Left ventricle myocardium superior (tissue), 1 donor: Measurements from ENCODE around the gene ZNF83. TPM values are rescaled to one million over a fixed set of nuclear protein-coding genes. Genes with fewer than 3 reads are reported as not detected.
"Not testable (repeated sequence)": the region's sequence is repeated elsewhere in the genome, so short reads cannot be mapped to it uniquely, and the experiment has no call there.

Experiments
- ATAC-seq: fragments of 200-7000 bp; cut with Tn5 transposase; one replicate; pipeline ENCODE4 v1.9.1; 2020; ENCODE audit warnings: mild to moderate bottlenecking, moderate library complexity
- DNase-seq: peaks from one replicate; pipeline ENCODE4 v3.0.0-alpha.2; 2020
- intact Hi-C: fragments of 100-400 bp; cut with micrococcal nuclease; formaldehyde crosslinking; loops from one replicate; pipeline ENCODE4 v1.11.0; 2022
- long read RNA-seq: library from polyadenylated mRNA; unstranded; transcript quantifications from one replicate; pipeline ENCODE4 v2.0.0, GENCODE V29; 2021
- total RNA-seq: library from RNA; stranded (reverse); fragmentation: NEBNext Ultra II Directional; extraction: Animal tissue kit (Norgen Biotek cat#: 25700); gene quantifications from one replicate; pipeline ENCODE4 v1.2.1, GENCODE V29; 2021
- donor health status: DM: no; HTN: yes; CAD: no; lungs with severe emphysema.

ZNF83 gene
- total RNA-seq: 15.8 TPM
- long read RNA-seq, partial matches to known transcripts: 0 of 13 reads
- long read RNA-seq, other reads (novel, unspliced or antisense): 10 of 13 reads

- DNase-seq (peak; percentile 98), ATAC-seq (peak; percentile 99)
- intact Hi-C loops: no loop called here
Measured at GRCh38 chr19:52637718-52638585, at the start of gene ZNF83. Gene ZNF83 (minus strand): TSS chr19:52638355.

- ATAC-seq (no peak), DNase-seq (no peak)
- intact Hi-C loops: no loop called here
Measured at GRCh38 chr19:52687684-52688083, 49.5 kb upstream of the ZNF83 start.

GRCh38 chr19:52685811-52686210 lies 47.7 kb upstream of the ZNF83 start:
- no peak for DNase-seq
- ATAC-seq: no peak
- intact Hi-C loops: no loop called here

- ATAC-seq, intact Hi-C loops, DNase-seq: not testable (repeated sequence)
Measured at GRCh38 chr19:52681216-52681615, 43.1 kb upstream of the ZNF83 start.

GRCh38 chr19:52679598-52679997 lies 41.4 kb upstream of the ZNF83 start:
- intact Hi-C loops: no loop called here
- DNase-seq (no peak), ATAC-seq (no peak)

GRCh38 chr19:52675239-52675638 lies 37.1 kb upstream of the ZNF83 start:
- DNase-seq, intact Hi-C loops, ATAC-seq: not testable (repeated sequence)

GRCh38 chr19:52673014-52673413 lies 34.9 kb upstream of the ZNF83 start:
- DNase-seq (no peak), ATAC-seq (no peak)
- intact Hi-C loops: no loop called here

- ATAC-seq: no peak
- intact Hi-C loops: no loop called here
- no peak for DNase-seq
Measured at GRCh38 chr19:52670046-52670445, 31.9 kb upstream of the ZNF83 start.

- intact Hi-C loops: no loop called here
- no peak for ATAC-seq
- no peak for DNase-seq
Measured at GRCh38 chr19:52669586-52669985, 31.4 kb upstream of the ZNF83 start.

GRCh38 chr19:52667972-52668371 lies 29.8 kb upstream of the ZNF83 start:
- ATAC-seq (no peak), DNase-seq (no peak)
- intact Hi-C loops: no loop called here

GRCh38 chr19:52666506-52666905 lies 28.4 kb upstream of the ZNF83 start:
- no peak for DNase-seq
- no peak for ATAC-seq
- intact Hi-C loops: no loop called here

GRCh38 chr19:52665529-52665928 lies 27.4 kb upstream of the ZNF83 start:
- DNase-seq (no peak), ATAC-seq (no peak)
- intact Hi-C loops: no loop called here

- ATAC-seq (no peak), DNase-seq (no peak)
- intact Hi-C loops: no loop called here
Measured at GRCh38 chr19:52665027-52665426, 26.9 kb upstream of the ZNF83 start.

GRCh38 chr19:52664461-52664860 lies 26.3 kb upstream of the ZNF83 start:
- ATAC-seq: no peak

GRCh38 chr19:52662631-52663030 lies 24.5 kb upstream of the ZNF83 start:
- ATAC-seq (no peak), DNase-seq (no peak)
- intact Hi-C loops: no loop called here

More at GRCh38 chr19:52664461-52664860, 26.3 kb upstream of the ZNF83 start:
- DNase-seq: no peak
- intact Hi-C loops: no loop called here

- no peak for DNase-seq
- intact Hi-C loops: no loop called here
- no peak for ATAC-seq
Measured at GRCh38 chr19:52660981-52661380, 22.8 kb upstream of the ZNF83 start.

- ATAC-seq: no peak
- DNase-seq: no peak
- intact Hi-C loops: no loop called here
Measured at GRCh38 chr19:52659013-52659412, 20.9 kb upstream of the ZNF83 start.

- DNase-seq: no peak
- intact Hi-C loops: no loop called here
- ATAC-seq: no peak
Measured at GRCh38 chr19:52658595-52658994, 20.4 kb upstream of the ZNF83 start.

- intact Hi-C loops: no loop called here
- DNase-seq (no peak), ATAC-seq (no peak)
Measured at GRCh38 chr19:52653161-52653560, 15.0 kb upstream of the ZNF83 start.

GRCh38 chr19:52651956-52652355 lies 13.8 kb upstream of the ZNF83 start:
- no peak for ATAC-seq
- DNase-seq: no peak
- intact Hi-C loops: no loop called here
